ENCODE measurements around the gene SLC6A17.

DNA sequence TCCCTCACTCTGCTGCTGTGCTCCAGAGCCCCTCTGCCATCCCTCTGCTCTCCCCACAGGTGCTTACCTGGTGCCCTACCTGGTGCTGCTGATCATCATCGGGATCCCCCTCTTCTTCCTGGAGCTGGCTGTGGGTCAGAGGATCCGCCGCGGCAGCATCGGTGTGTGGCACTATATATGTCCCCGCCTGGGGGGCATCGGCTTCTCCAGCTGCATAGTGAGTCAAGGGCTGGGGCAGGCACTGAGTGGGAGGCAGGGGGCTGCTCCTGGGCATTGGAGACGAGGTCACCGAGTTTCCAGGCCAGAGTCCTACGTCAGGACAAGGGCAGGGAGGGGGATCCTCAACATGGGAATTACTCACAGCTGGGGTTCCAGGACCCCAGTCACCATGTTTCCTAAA, 21.7 kb downstream of the SLC6A17 start:
- no peak for TF ChIP-seq EZH2phosphoT487 (IDR thresholded peaks at IDR 0.05; ENCODE audit: insufficient read depth, low read depth)
- TF ChIP-seq EZH2 (IDR thresholded peaks at IDR 0.05; ENCODE audit: insufficient read depth, poor library complexity, severe bottlenecking): no peak
